ENCODE results near the gene SELENOO.

GRCh38 chr22:50202130-50202666 lies 1.4 kb downstream of the SELENOO start:
- TF ChIP-seq POLR2A (IDR thresholded peaks at IDR 0.05), result no peak
- TF ChIP-seq, protein P1, sequence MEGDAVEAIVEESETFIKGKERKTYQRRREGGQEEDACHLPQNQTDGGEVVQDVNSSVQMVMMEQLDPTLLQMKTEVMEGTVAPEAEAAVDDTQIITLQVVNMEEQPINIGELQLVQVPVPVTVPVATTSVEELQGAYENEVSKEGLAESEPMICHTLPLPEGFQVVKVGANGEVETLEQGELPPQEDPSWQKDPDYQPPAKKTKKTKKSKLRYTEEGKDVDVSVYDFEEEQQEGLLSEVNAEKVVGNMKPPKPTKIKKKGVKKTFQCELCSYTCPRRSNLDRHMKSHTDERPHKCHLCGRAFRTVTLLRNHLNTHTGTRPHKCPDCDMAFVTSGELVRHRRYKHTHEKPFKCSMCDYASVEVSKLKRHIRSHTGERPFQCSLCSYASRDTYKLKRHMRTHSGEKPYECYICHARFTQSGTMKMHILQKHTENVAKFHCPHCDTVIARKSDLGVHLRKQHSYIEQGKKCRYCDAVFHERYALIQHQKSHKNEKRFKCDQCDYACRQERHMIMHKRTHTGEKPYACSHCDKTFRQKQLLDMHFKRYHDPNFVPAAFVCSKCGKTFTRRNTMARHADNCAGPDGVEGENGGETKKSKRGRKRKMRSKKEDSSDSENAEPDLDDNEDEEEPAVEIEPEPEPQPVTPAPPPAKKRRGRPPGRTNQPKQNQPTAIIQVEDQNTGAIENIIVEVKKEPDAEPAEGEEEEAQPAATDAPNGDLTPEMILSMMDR (IDR thresholded peaks at IDR 0.05), result no peak

All from tibial nerve (tissue), 3 donors.